PC-9 (cell line): ENCODE data around the gene TMEM125. TPM values are rescaled to one million over a fixed set of nuclear protein-coding genes. Genes with fewer than 3 reads are reported as not detected.

Experiments used
- BruUV-seq: library from RNA; stranded (reverse); fragments of 400-500 nt; replicated peaks from 2 replicates; lab custom pipeline; 2021; lab: Mats Ljungman, UMichigan
- CTCF ChIA-PET: fragments of 300-600 bp; sonication (Branson Sonifier 250); formaldehyde crosslinking; loops from one replicate; lab custom pipeline; 2022; ENCODE audit warnings: antibody characterized with exemption; lab: Charles Lee
- POLR2A ChIA-PET: fragments of 300-600 bp; sonication (Branson Sonifier 250); formaldehyde crosslinking; loops from one replicate; lab custom pipeline; 2022; ENCODE audit warnings: antibody characterized with exemption; ENCODE audit not compliant: unreplicated experiment; lab: Charles Lee
- DNase-seq, 2 experiments: peaks; one replicate each; pipeline versions ENCODE4 v3.0.0 to v3.0.0-alpha.2; 2015 to 2022; ENCODE audit warnings: mixed read lengths in 1 of 2
- H2AFZ ChIP-seq: fragments of 200-600 bp; sonication (generic); 2 replicates; pipeline ENCODE4 v1.8.1; 2017; ENCODE audit warnings: antibody characterized with exemption
- H3F3A ChIP-seq: fragments of 200-600 bp; sonication (generic); 2 replicates; pipeline ENCODE4 v1.8.1; 2017; ENCODE audit warnings: antibody characterized with exemption, mild to moderate bottlenecking, low read depth; ENCODE audit not compliant: insufficient read depth
- H3K27ac ChIP-seq: fragments of 200-600 bp; sonication (generic); 2 replicates; pipeline ENCODE4 v1.6.1; 2016; ENCODE audit warnings: mixed run types
- H3K27me3 ChIP-seq: fragments of 200-600 bp; sonication (generic); 2 replicates; pipeline ENCODE4 v1.6.1; 2016; ENCODE audit warnings: low read depth, mixed run types; ENCODE audit not compliant: insufficient read depth
- H3K36me3 ChIP-seq: fragments of 200-600 bp; sonication (generic); 2 replicates; pipeline ENCODE4 v1.6.1; 2016; ENCODE audit warnings: low read depth, mixed run types
- H3K4me1 ChIP-seq: fragments of 200-600 bp; sonication (generic); replicated peaks from 2 replicates; pipeline ENCODE4 v1.6.1; 2016; ENCODE audit warnings: mixed run types; ENCODE audit not compliant: insufficient read depth
- H3K4me2 ChIP-seq: fragments of 200-600 bp; sonication (generic); 2 replicates; pipeline ENCODE4 v1.6.1; 2017; ENCODE audit warnings: mixed run types
- H3K4me3 ChIP-seq: fragments of 200-600 bp; sonication (generic); 2 replicates; pipeline ENCODE4 v1.6.1; 2016; ENCODE audit warnings: mixed run types
- H3K79me2 ChIP-seq: fragments of 200-600 bp; sonication (generic); 2 replicates; pipeline ENCODE4 v1.6.1; 2017; ENCODE audit warnings: low read depth, mixed run types
- H3K9me2 ChIP-seq: fragments of 200-600 bp; sonication (generic); 2 replicates; pipeline ENCODE4 v1.8.1; 2017; ENCODE audit warnings: mild to moderate bottlenecking; ENCODE audit not compliant: insufficient read depth
- H3K9me3 ChIP-seq: fragments of 200-600 bp; sonication (generic); 2 replicates; pipeline ENCODE4 v1.8.1; 2016; ENCODE audit warnings: low read depth; ENCODE audit not compliant: insufficient read depth
- H4K20me1 ChIP-seq: fragments of 200-600 bp; sonication (generic); 2 replicates; pipeline ENCODE4 v1.8.1; 2017; ENCODE audit not compliant: insufficient read depth
- EZH2 ChIP-seq: fragments of 200-600 bp; sonication (generic); IDR thresholded peaks from 2 replicates; pipeline ENCODE4 v1.8.0; 2017; ENCODE audit warnings: antibody characterized with exemption, low read depth
- intact Hi-C: fragments of 100-400 bp; cut with micrococcal nuclease; formaldehyde crosslinking; loops from one replicate; pipeline ENCODE4 v1.10.0; 2022; ENCODE audit not compliant: unreplicated experiment
- total RNA-seq: library from RNA; stranded (reverse); gene quantifications from 2 replicates; pipeline ENCODE4 v1.2.3, GENCODE V29; 2021
- TF ChIP-seq, protein P1 (sequence below): fragments of 200-600 bp; sonication (generic); conservative IDR thresholded peaks from 2 replicates; pipeline ENCODE4 v1.6.1; 2017; ENCODE audit warnings: mixed run types, antibody characterized with exemption, mild to moderate bottlenecking, moderate library complexity

Gene TMEM125
- total RNA-seq, 1 experiment from 2014 or later, result 55.6 TPM

GRCh38 chr1:43227143-43227764, 42.5 kb upstream of the TMEM125 start:
- H2AFZ ChIP-seq, result no peak overlapping the region
- H3K36me3 ChIP-seq, result no peaks in the 10 kb centered on the region
- peak; percentile 73 to 88 for DNase-seq
- peaks cover 16% of the 10 kb centered on the region for H3K4me1 ChIP-seq
- TF ChIP-seq, protein P1, sequence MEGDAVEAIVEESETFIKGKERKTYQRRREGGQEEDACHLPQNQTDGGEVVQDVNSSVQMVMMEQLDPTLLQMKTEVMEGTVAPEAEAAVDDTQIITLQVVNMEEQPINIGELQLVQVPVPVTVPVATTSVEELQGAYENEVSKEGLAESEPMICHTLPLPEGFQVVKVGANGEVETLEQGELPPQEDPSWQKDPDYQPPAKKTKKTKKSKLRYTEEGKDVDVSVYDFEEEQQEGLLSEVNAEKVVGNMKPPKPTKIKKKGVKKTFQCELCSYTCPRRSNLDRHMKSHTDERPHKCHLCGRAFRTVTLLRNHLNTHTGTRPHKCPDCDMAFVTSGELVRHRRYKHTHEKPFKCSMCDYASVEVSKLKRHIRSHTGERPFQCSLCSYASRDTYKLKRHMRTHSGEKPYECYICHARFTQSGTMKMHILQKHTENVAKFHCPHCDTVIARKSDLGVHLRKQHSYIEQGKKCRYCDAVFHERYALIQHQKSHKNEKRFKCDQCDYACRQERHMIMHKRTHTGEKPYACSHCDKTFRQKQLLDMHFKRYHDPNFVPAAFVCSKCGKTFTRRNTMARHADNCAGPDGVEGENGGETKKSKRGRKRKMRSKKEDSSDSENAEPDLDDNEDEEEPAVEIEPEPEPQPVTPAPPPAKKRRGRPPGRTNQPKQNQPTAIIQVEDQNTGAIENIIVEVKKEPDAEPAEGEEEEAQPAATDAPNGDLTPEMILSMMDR, result peak; percentile 97
- TF ChIP-seq EZH2, result no peak
- ChIA-PET CTCF (interaction anchor here (0.6 to 1.3 kb wide), 6 partner anchors 21 to 424 kb away, joined by 4 to 19 read pairs (median 6); no protein-coding TSS in a partner anchor), POLR2A (interaction anchor here (0.5 to 0.6 kb wide), 5 partner anchors 20 to 423 kb away, joined by 3 to 7 read pairs (median 3); partner anchors contain the start of gene KDM4A)
- H3K9me3 ChIP-seq, result no peaks in the 10 kb centered on the region
- no peaks in the 10 kb centered on the region for H3K79me2 ChIP-seq
- no peaks in the 10 kb centered on the region for H3K27me3 ChIP-seq
- H3K4me2 ChIP-seq, result peak overlapping the region; percentile 17
- H3K9me2 ChIP-seq, result no peaks in the 10 kb centered on the region
- BruUV-seq, result no TSS peak
- intact Hi-C loops, result loop anchor here (1.0 to 10.0 kb wide), 8 partner anchors 131 to 818 kb away; partner anchors contain the start of gene CDC20
- no peaks in the 10 kb centered on the region for H4K20me1 ChIP-seq
- H3K4me3 ChIP-seq, result no peak overlapping the region
- no peaks in the 10 kb centered on the region; the same call in 1 of the 2 replicates for H3F3A ChIP-seq
- H3K27ac ChIP-seq, result no peak overlapping the region

GRCh38 chr1:43229826-43230780, 39.7 kb upstream of the TMEM125 start:
- no peak for TF ChIP-seq EZH2
- TF ChIP-seq, protein P1, result no peak
- Histone ChIP-seq H3K27me3 (no peaks in the 10 kb centered on the region), H3K4me3 (no peak overlapping the region), H3K9me3 (no peaks in the 10 kb centered on the region), H3K27ac (no peak overlapping the region), H3K9me2 (no peaks in the 10 kb centered on the region), H2AFZ (no peak overlapping the region), H3F3A (no peaks in the 10 kb centered on the region; the same call in 1 of the 2 replicates), H3K79me2 (no peaks in the 10 kb centered on the region), H3K36me3 (no peaks in the 10 kb centered on the region), H3K4me1 (peaks cover 20% of the 10 kb centered on the region), H4K20me1 (no peaks in the 10 kb centered on the region), H3K4me2 (no peak overlapping the region)
- CTCF ChIA-PET, result no interaction called here
- no peak for DNase-seq
- intact Hi-C loops, result loop anchor here (5.0 to 10.0 kb wide), 2 partner anchors 532 to 815 kb away; no protein-coding TSS in a partner anchor
- BruUV-seq, result no TSS peak
- POLR2A ChIA-PET, result no interaction called here

DNA sequence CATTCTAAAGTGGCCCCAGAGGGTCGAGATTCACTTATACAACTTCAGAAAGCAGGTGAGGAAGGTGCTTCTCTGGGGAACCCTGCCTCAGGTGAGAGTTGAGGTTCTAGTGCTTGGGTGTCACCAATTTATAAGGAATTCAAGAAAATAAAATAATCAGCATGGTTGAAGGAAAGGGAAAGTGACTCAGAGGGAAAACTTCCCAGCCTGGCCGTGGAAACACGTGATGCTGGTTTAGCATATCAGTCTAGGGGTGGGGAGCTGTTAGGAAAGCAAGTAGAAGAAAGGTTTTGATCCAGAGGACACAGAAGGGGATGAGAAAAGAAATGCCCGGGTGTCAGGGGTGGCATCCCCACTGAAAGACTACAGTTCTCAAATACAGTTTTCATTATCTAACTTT, 37.7 kb upstream of the TMEM125 start:
- DNase-seq, result peak; percentile 18 to 48
- no peaks in the 10 kb centered on the region for H3K36me3 ChIP-seq

More for the DNA sequence above, 37.7 kb upstream of the TMEM125 start:
- no peak overlapping the region for H3K27ac ChIP-seq
- no peaks in the 10 kb centered on the region for H4K20me1 ChIP-seq
- H3K9me2 ChIP-seq, result no peaks in the 10 kb centered on the region
- no TSS peak for BruUV-seq
- intact Hi-C loops, result no loop called here
- H3K4me1 ChIP-seq, result peaks cover 20% of the 10 kb centered on the region
- H2AFZ ChIP-seq, result no peak overlapping the region
- H3K27me3 ChIP-seq, result no peaks in the 10 kb centered on the region
- no peaks in the 10 kb centered on the region for H3F3A ChIP-seq
- no peak overlapping the region for H3K4me3 ChIP-seq
- POLR2A ChIA-PET, result interaction anchor here (0.7 kb wide), 1 partner anchor 38 kb away, joined by 7 read pairs; the partner anchor contains the start of gene TMEM125
- CTCF ChIA-PET, result interaction anchor here (0.6 kb wide), 1 partner anchor 301 kb away, joined by 3 read pairs; no protein-coding TSS in a partner anchor
- no peaks in the 10 kb centered on the region for H3K79me2 ChIP-seq
- TF ChIP-seq EZH2, result no peak
- TF ChIP-seq, protein P1, result no peak
- peak overlapping the region; percentile 18 for H3K4me2 ChIP-seq
- H3K9me3 ChIP-seq, result no peaks in the 10 kb centered on the region
